ENCODE measurements around the gene PARM1.

Gene PARM1

GRCh38 chr4:75030649-75031235, 97.8 kb downstream of the PARM1 start:
- DNase-seq (ENCODE audit: low read depth) = no peak

- DNase-seq (ENCODE audit: low read depth) = no peak
These were observed 98.9 kb downstream of the PARM1 start for GRCh38 chr4:75031775-75032174.

DNA sequence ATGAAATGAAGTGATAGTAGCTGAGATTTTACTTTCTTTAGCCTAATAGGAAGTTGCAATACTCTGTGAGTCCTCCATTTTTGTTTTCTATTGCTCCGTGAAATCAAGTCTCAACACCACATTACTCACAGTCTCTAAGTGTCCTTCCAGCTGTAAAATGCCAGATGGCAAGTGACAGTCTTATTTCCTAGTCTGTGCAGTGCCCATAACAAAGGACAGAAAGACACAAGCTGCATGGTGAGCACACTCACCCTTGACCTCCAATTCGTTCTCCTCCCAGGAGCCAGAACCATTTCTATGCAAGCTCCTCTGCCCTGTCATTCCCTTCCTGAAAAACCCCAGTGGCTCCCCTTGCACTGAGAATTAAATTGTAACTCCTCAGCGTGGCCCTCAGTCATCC, 101.6 kb downstream of the PARM1 start:
- no peak for DNase-seq (ENCODE audit: low read depth)

- no peak for DNase-seq (ENCODE audit: low read depth)
These were observed 102.4 kb downstream of the PARM1 start for GRCh38 chr4:75035321-75035720.

- no peak for DNase-seq (ENCODE audit: low read depth)
These were observed 103.3 kb downstream of the PARM1 start for GRCh38 chr4:75036046-75036830.

DNA sequence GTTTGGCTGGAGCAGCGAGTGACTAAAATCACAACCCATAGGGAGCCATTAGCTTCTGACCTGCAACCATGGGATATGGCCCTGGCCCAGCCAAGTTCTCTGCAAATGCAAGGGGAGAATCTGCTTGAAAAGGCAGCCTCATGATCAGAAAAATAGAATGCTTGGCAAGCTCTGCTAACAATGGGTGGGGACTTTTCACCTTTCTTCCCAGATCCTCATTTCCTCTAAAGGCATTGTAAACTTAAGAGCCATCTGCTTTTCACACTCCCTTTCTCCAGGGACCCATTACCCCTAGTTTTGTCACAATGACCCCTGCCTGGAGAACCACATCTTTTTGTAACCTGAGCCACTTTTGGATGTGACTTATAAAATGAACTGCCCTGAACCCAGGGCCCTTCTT, 104.3 kb downstream of the PARM1 start:
- DNase-seq (ENCODE audit: low read depth) = no peak

GRCh38 chr4:75038376-75038775, 105.5 kb downstream of the PARM1 start:
- DNase-seq (ENCODE audit: low read depth) = no peak

DNA sequence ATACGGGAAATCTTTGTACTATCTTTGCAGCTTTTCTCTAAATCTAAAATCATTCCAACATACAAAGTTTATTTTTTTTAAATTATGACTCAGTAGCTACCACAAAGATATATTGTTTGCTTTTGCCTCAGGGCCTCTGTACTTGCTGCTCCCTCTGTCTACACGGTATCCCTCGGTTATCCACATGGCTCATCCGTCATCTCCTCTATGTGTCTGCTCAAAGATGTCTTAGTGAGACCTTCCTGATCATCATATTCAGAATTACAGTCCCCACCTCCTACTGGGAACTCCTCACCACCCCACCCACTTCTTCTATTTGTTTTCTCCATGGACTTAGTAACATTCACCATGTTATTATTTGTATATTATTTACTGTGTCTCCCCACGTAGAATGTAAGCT, 107.8 kb downstream of the PARM1 start:
- DNase-seq (ENCODE audit: low read depth) = no peak

- no peak for DNase-seq (ENCODE audit: low read depth)
These were observed 109.8 kb downstream of the PARM1 start for GRCh38 chr4:75042601-75043208.

GRCh38 chr4:75046226-75046625, 113.3 kb downstream of the PARM1 start:
- DNase-seq (ENCODE audit: low read depth) = no peak

DNA sequence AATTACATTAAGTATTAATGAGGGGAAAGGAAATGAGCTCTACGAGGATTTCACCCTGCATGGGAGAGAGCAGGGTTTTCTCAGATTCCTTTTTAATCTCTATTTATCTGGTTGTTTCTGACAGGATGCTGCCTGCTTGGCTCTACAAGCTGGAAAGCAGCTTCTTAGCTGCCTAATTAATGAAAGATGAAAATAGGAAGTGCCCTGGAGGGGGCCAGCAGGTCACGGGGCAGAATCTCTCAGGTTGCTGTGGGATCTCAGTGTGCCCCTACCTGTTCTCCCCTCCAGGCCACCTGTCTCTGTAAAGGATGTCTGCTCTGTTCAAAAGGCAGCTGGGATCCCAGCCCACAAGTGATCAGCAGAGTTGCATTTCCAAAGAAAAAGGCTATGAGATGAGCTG, 113.7 kb downstream of the PARM1 start:
- no peak for DNase-seq (ENCODE audit: low read depth)

DNA sequence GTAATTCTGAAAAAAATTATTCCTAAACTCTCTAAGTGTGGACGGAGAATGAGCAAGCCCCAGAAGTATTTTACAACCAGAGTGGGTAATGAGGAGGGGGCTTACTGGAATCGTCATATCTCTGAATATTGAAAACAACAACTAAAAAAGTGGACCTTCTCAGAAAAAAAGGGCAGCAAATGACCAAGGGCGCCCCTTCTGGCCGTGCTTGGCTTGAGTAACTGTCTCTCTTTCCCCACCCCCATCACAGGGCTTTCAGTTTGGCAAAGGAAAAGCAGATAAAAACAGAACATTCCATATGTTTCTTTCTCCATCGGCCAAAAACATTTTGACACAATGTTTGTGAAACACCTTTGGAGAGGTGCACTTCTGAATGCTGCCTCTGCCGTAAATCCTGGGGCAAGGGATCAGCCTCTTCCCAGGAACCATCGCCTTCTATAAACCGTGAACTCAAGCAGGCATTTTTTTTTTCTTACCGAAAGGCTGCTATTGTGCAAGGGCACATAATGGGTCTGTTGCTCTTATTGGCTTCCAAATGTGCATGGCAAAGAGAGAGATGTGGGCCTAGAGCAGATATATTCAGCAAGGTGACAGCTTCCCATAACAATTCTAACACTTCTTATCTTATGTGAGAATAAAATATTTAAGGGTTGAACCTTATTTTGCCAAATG, 115.4 kb downstream of the PARM1 start:
- no peak for DNase-seq (ENCODE audit: low read depth)

DNA sequence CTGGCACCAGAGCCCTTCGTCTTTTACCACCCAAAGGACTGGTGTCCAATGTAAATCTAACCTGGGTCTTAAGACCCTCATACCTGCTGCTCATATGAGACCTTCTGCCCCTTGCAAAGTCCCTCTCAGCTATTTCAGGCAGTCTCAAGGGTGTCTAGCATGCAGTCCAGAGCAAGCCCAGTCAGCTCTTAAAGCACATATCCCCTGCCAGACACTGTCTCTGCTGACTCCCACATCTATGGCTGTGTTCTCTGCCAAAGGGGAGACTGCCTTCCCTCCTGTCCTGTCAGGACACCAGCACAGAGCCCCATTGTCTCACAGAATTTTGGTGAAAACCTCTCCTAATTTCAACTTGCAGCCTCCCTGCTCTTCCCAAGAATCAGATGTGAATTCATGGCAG, 118.5 kb downstream of the PARM1 start:
- no peak for DNase-seq (ENCODE audit: low read depth)

- DNase-seq (ENCODE audit: low read depth) = no peak
These were observed 120.4 kb downstream of the PARM1 start for GRCh38 chr4:75053352-75053751.

- DNase-seq (ENCODE audit: low read depth) = no peak
These were observed 121.2 kb downstream of the PARM1 start for GRCh38 chr4:75054078-75054477.

- DNase-seq (ENCODE audit: low read depth) = no peak
These were observed 123.4 kb downstream of the PARM1 start for GRCh38 chr4:75056277-75056676.

GRCh38 chr4:75057369-75057768, 124.5 kb downstream of the PARM1 start:
- DNase-seq (ENCODE audit: low read depth) = no peak

DNA sequence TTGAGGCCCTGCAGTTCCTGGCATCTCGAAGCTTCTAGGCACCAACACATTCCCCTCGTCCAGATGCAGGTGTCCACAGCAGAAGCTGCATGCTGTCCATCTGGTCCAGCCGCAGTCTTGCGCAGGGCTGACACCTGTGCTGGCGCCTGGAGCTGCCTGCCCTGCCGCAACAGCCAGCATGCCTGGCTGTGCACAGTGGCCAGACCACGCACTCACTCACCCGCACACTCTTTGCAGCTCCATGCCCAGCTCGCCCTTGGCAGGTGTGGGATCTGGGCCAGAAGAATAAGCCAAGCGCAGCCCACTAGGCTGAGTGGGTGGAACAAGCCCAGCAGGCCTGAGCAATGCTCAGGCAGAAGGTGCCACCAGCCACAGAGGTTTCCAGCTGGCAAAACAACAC, 125.6 kb downstream of the PARM1 start:
- DNase-seq (ENCODE audit: low read depth) = no peak

DNA sequence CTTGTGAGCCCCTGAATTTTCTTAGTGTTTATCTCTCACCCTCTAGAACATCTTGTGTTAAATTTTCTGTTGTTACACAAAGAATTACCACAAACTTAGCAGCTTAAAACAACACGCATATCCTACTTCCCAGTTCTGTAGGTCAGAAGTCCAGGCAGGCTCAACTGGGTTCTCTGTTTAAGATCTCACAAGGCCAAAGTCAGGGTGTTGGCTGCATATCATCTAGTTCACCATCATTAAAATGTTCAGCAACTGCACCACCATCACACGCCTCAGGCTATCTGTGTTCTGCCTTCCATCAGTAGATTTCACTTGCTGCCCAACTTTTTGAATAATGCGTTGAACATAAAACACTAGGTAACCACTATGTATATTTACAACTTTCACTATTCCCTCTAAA, 130.5 kb downstream of the PARM1 start:
- no peak for DNase-seq (ENCODE audit: low read depth)

DNA sequence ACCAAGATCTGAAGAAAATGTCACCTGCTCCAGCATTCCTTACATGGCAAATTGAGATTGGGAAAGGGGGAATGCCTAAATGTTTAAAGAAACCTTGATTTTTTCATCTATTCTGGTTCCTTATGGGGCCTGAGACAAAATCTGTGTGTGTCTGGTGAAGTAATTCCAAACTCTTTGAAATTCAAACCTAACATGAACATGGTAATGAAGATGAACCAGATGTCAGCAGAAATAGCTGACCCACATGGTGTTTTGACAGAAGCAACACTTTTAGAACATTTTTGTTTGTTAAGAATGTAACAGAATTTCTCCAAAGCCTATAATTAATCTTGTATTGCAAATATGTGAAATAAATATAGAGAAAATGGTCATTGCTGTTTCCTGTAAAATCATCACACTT, 133.0 kb downstream of the PARM1 start:
- no peak for DNase-seq (ENCODE audit: low read depth)

DNA sequence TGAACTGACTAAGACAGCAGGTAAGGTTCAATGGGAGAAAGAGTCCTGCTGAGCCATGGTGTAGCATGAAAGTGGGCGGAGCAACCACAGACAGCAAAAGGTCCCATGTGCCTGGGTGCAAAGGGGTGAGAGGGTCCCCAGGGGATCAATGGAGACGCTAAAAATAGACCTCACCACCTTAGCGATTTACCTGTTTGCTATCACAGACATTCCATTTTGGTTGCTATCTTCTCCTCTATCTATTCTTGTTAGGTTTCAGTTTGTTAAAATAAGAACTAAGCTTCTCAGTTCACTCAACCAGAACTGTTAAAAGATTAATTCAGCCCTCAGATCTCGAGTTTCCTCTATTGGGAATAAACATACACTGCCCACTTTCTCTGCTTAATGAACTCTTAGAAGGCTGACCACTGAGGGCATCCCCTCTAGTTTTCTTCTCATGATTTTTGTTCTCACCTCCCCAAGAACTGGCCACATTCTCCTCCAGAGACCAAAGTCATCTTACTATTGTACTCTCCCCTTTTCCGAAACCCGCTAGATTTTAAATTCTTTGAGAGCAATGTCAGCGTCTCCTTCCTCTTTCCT, 136.7 kb downstream of the PARM1 start:
- no peak for DNase-seq (ENCODE audit: low read depth)

- DNase-seq (ENCODE audit: low read depth) = no peak
These were observed 138.4 kb downstream of the PARM1 start for GRCh38 chr4:75071317-75071716.

- no peak for DNase-seq (ENCODE audit: low read depth)
These were observed 148.0 kb downstream of the PARM1 start for GRCh38 chr4:75080888-75081287.
